GM06990 (cell line): ENCODE results near the gene GPC4.

ENCODE experiments used
- DNase-seq: peaks from one replicate; pipeline ENCODE4 v3.0.0-alpha.2; 2011; ENCODE audit not compliant: insufficient read length; ENCODE audit errors: extremely low read depth
- H3K27me3 ChIP-seq: replicated peaks from 2 replicates; pipeline ENCODE4 v1.6.0; 2011; ENCODE audit warnings: low read length; ENCODE audit not compliant: control insufficient read depth, insufficient read depth
- H3K36me3 ChIP-seq: 2 replicates; pipeline ENCODE4 v1.5.1; 2011; ENCODE audit warnings: low read length; ENCODE audit not compliant: control insufficient read depth, insufficient read depth
- H3K4me3 ChIP-seq: replicated peaks from 2 replicates; pipeline ENCODE4 v1.5.1; 2011; ENCODE audit warnings: low read depth, mild to moderate bottlenecking, control low read depth, low read length
- TF ChIP-seq, protein P1 (sequence below): IDR thresholded peaks from 2 replicates; pipeline ENCODE4 v1.5.1; 2011; ENCODE audit warnings: low read length, control low read depth, mild to moderate bottlenecking, inconsistent platforms; ENCODE audit not compliant: insufficient read depth, poor library complexity, severe bottlenecking

The GPC4 gene

DNA sequence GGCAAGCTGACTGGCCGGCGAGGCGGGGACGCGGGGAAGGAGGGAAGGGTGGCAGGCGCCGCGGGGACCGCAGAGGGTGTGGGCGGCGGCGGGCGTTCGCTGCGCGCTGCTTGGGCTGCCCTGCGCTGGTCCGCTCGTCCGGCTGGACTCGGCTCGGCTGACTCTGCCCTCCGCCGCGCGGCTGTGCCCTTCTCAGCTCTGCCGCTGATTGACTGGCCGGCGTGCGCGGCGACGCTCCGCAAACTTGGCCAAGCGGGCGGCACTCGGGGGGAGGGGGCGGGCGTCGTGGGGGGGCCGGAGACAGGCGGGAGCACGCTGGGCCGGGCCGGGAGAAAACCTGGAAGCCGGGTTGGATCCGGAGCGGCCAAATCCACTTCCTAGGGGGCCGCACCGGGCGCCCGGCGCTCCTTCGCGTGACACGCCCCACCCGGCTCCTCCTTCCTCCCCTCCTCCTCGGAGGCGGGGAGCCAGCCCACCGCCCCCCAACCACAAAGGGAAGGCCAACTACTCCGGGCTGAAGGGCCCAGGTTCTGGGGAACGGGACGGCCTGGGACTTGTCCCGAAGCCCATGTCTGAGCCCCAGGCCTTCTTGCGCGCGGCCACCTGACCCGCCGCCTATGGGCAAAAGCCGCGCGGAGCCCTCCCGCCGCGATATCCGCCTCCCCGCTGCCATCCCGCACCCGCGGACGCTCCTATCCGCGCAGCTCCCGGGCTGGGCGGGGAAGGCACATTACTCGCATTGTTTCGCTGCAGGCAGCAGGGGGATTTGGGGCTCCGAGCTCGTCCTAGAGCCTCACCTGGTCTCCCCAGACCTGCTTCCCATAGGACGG is at the start of gene GPC4:
GPC4 (minus strand) TSS at position 214 of the 830 bp plus-strand sequence. CDS start 524 bp downstream, outside the sequence.
- Histone ChIP-seq H3K36me3 (no peaks in the 10 kb centered on the region), H3K4me3 (no peak within 1 kb of the TSS; the same call in 1 of the 2 replicates), H3K27me3 (no peaks in the 10 kb centered on the region)
- TF ChIP-seq, protein P1, sequence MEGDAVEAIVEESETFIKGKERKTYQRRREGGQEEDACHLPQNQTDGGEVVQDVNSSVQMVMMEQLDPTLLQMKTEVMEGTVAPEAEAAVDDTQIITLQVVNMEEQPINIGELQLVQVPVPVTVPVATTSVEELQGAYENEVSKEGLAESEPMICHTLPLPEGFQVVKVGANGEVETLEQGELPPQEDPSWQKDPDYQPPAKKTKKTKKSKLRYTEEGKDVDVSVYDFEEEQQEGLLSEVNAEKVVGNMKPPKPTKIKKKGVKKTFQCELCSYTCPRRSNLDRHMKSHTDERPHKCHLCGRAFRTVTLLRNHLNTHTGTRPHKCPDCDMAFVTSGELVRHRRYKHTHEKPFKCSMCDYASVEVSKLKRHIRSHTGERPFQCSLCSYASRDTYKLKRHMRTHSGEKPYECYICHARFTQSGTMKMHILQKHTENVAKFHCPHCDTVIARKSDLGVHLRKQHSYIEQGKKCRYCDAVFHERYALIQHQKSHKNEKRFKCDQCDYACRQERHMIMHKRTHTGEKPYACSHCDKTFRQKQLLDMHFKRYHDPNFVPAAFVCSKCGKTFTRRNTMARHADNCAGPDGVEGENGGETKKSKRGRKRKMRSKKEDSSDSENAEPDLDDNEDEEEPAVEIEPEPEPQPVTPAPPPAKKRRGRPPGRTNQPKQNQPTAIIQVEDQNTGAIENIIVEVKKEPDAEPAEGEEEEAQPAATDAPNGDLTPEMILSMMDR, result no peak
- DNase-seq, result peak; percentile 6

DNA sequence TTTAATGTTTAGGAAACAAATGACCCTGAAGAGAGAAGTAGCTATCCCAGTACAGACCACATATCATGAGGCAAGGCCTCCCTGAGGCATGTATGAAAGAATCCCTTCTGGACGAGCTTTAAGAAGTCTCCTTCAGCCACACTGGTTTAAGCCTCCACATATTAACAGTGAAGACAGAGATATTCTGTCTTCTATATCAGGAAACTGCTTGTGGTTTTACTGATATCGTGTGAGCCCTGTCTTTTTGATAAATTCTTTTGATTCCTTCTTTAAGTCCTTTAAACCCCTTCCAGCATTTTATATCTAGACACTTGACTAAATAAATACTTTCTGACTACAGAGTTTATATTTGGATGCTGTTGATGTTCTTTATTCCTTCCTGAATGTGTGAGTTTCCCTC is 45.9 kb upstream of the GPC4 start:
- DNase-seq, result no peak
- H3K27me3 ChIP-seq, result no peaks in the 10 kb centered on the region
- TF ChIP-seq, protein P1, result no peak
- H3K4me3 ChIP-seq, result no peak overlapping the region
- H3K36me3 ChIP-seq, result no peaks in the 10 kb centered on the region

DNA sequence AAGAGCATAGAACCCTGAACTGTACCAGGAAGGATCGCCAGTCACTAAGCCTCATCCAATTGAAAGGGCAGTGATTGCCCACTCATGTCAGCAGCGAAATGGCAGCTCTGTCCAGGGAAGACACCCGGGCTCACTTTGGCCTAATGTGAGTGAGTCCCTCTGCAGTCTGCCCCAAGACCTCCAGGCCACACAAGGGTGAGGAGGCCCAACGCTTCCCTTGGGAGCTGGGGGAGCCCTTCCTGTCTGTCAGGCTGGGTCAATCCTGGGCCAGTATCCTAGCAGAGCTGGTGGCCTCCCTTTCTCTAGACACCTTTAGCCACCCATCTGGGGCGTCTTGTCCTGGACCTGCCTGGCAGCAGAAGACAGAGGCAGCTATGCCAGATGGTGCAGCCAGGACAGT is 39.6 kb upstream of the GPC4 start:
- Histone ChIP-seq H3K27me3 (no peaks in the 10 kb centered on the region), H3K4me3 (no peak overlapping the region), H3K36me3 (no peaks in the 10 kb centered on the region)
- no peak for DNase-seq
- TF ChIP-seq, protein P1, result no peak

DNA sequence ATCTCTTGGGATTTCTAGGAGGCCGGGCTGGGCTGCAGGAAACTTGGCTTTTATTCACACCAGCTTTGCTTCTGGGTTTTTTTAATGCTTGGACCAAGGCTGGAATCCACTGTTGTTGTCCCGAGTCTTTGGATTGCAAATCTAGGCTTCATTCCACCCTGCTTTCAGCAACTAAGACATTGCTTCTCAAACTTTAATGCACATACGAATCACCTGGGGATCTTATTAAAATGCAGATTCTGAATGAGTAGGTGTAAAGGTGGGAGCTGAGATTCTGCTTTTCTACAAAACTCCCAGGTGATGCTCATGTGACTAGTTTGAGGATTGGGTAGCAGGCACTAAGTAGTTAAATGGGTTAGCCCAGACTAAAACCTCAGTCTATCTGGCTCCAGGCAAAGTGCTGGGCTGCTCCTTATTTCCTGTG is 39.2 kb upstream of the GPC4 start:
- TF ChIP-seq, protein P1, result no peak
- Histone ChIP-seq H3K36me3 (no peaks in the 10 kb centered on the region), H3K4me3 (no peak overlapping the region), H3K27me3 (no peaks in the 10 kb centered on the region)
- no peak for DNase-seq

DNA sequence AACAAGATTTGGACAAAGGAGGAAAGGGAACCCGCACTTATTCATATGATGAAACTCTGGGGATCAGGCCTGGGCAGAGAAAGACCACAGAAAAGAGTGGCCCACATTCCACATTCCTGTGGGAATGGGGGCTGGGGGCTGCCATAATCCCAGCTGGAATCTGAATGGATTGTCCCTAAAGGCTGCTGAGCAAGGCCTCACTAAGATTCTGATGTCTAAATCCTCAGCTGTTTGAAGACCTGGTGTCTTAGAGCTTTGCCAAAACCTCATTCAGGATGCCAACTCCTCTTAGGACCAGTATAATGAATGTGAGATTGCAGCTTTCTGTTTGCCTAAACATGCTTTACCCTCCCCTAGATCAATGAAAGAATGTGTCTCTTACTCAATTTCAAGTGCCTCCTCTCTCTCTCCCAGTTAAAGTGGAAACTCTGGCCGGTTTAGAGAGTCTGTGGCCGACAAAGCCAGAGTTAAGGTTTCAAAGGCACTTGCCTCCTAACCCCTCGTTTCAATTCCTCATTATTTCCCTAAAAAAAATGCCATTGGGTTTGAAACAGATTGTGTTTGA is 33.3 kb upstream of the GPC4 start:
- TF ChIP-seq, protein P1, result no peak
- no peaks in the 10 kb centered on the region for H3K27me3 ChIP-seq
- H3K36me3 ChIP-seq, result no peaks in the 10 kb centered on the region
- no peak overlapping the region for H3K4me3 ChIP-seq
- no peak for DNase-seq
